Pancreas (tissue), 10 donors: ENCODE measurements around the gene CYP39A1. TPM values are rescaled to one million over a fixed set of nuclear protein-coding genes. Genes with fewer than 3 reads are reported as not detected.

Experiments used
- ATAC-seq, 4 donors: fragments of 200-7000 bp; cut with Tn5 transposase; one replicate each; pipeline versions ENCODE4 v1.8.0 to v1.9.1; 2020; ENCODE audit warnings: mild to moderate bottlenecking in 4 of 4, moderate library complexity in 4 of 4
- DNase-seq, 6 donors: peaks; one replicate each; pipeline ENCODE4 v3.0.0-alpha.2; 2020
- FAIRE-seq: peaks from 2 replicates; lab custom pipeline; 2012; peaks lifted over from hg19 to GRCh38; lab: Jason Lieb, UNC
- H3K27ac ChIP-seq, 4 donors: fragments of 200-600 bp; sonication (generic); 1 replicate in 3 of 4; 2 replicates in 1 of 4; pipeline versions ENCODE4 v1.5.0 to v1.8.0; 2020
- H3K27me3 ChIP-seq, 4 donors: fragments of 200-600 bp; one replicate each; pipeline ENCODE4 v1.8.0; 2021
- H3K36me3 ChIP-seq, 3 donors: fragments of 200-600 bp; sonication (generic) in 1 of 3; one replicate each; pipeline versions ENCODE4 v1.5.0 to v1.8.0; 2020 to 2021
- H3K4me1 ChIP-seq, 3 donors: fragments of 200-600 bp; one replicate each; pipeline ENCODE4 v1.8.0; 2021
- H3K4me3 ChIP-seq, 4 donors: fragments of 200-600 bp; sonication (generic) in 2 of 4; one replicate each; pipeline versions ENCODE4 v1.5.0 to v1.8.0; 2020 to 2021
- H3K9me3 ChIP-seq, 4 donors: fragments of 200-600 bp; one replicate each; pipeline ENCODE4 v1.8.0; 2021
- WGBS, 2 donors: extraction: QIAGEN DNeasy Blood & Tissue Kit; methylation state at CpG; one replicate each; pipeline ENCODE4 v1.1.7; 2013; 5-methylcytosine and 5-hydroxymethylcytosine counted together
- intact Hi-C, 3 donors: fragments of 100-400 bp; cut with DNase I; formaldehyde crosslinking; loops; one replicate each; pipeline versions ENCODE4 v1.11.1 to v1.14.2; 2022
- polyA plus RNA-seq, 2 donors: library from polyadenylated mRNA; stranded (reverse); fragments of 200-250 nt; gene quantifications; one replicate each; pipeline ENCODE4 v1.2.3, GENCODE V29; 2013
- total RNA-seq, 6 donors: library from RNA; stranded (reverse); fragmentation: NEBNext Ultra II Directional in 4 of 6; extraction: Animal tissue kit (Norgen Biotek cat#: 25700) in 4 of 6; gene quantifications; one replicate each; pipeline versions ENCODE4 v1.2.1 to v1.2.4, GENCODE V29; 2021 to 2023
- TF ChIP-seq, protein P1 (sequence below), 4 donors: fragments of 200-600 bp; sonication (generic) in 3 of 4; IDR thresholded peaks; one replicate each; pipeline versions ENCODE4 v1.5.0 to v1.8.0; 2021; ENCODE audit warnings: antibody characterized with exemption in 4 of 4
- donor health status: healthy with polysubstance abuse.
- donor health status: DM: no; HTN: no; CAD: no; lungs with moderate emphysema.
- donor health status: DM: no; HTN: no; CAD: no.
- donor health status: control.
- donor health status: control.
- donor health status: Bipolar disorder and iron deficiency.
- donor health status: DM: yes; HTN: yes; CAD: no.
- donor health status: DM: no; HTN: no; CAD: no.
- donor health status: DM: no; HTN: no; CAD: no.
- donor health status: DM: yes; HTN: yes; CAD: no.

CYP39A1 gene
- total and polyA plus RNA-seq, 8 donors: 1.3 to 7.8 (median 3.4) TPM

DNA sequence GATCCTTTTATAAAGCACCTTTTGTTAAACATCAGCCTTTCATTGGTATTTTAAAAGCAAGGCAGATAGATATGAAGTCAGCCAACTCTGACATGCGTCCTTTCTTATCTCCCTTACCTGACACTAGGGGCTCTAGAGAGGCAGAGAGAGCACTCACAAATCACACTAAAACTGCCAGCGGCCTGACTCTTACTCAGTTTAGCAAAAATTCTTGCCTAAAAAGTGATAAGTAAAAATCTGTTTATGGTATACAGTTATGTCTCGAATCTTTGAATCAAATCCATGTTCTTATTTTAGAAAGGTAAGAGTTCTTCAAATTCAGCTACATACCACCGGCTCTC is 24.7 kb upstream of the CYP39A1 start:
- intact Hi-C loops: no loop called here
- Histone ChIP-seq H3K27ac (no peak overlapping the region), H3K27me3 (no peaks in the 10 kb centered on the region), H3K36me3 (peaks cover 0 to 7% (median 0%) of the 10 kb centered on the region in 3 donors), H3K9me3 (no peaks in the 10 kb centered on the region), H3K4me1 (no peaks in the 10 kb centered on the region), H3K4me3 (no peak overlapping the region)
- WGBS, 2 donors: 83 to 86% methylated on average over 4 of the region's 4 CpGs
- ATAC-seq (no peak), DNase-seq (no peak), FAIRE-seq (no peak)
- TF ChIP-seq, protein P1, sequence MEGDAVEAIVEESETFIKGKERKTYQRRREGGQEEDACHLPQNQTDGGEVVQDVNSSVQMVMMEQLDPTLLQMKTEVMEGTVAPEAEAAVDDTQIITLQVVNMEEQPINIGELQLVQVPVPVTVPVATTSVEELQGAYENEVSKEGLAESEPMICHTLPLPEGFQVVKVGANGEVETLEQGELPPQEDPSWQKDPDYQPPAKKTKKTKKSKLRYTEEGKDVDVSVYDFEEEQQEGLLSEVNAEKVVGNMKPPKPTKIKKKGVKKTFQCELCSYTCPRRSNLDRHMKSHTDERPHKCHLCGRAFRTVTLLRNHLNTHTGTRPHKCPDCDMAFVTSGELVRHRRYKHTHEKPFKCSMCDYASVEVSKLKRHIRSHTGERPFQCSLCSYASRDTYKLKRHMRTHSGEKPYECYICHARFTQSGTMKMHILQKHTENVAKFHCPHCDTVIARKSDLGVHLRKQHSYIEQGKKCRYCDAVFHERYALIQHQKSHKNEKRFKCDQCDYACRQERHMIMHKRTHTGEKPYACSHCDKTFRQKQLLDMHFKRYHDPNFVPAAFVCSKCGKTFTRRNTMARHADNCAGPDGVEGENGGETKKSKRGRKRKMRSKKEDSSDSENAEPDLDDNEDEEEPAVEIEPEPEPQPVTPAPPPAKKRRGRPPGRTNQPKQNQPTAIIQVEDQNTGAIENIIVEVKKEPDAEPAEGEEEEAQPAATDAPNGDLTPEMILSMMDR (IDR thresholded peaks at IDR 0.05): no peak

DNA sequence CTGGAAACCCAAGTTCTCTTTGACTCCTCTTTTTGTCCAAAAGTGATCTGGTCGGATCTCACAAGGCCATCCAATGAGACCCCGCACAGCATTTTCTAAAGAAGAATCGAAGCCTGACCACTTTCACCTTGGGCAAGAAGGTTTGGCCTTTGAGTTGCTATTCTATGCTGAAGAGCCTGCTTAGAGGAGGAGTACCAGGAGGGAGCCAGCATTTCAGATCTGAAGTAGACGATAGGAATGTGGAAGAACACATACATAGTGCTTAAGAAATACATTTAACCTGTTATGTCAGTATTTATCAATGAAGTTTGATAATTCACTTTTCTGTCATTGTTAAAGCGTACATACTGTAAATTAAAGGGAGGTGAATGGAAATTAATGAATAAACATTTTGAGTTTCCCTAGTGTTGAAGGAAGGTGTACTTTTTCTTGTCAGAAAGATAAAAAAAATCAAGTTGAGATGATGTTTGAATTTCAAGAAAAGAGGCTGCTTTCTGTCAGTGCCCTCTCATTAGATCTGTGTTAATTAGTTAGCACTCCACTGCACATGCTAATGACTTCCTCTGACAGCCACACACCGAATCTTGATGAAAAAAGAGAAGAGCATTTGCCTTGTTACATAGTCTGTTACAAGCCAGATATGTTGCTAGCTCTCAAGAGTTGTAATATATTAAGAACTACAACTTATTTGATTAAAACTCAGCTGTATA is 24.1 kb upstream of the CYP39A1 start:
- intact Hi-C loops: no loop called here
- 90 to 93% methylated on average over 6 of the region's 6 CpGs for WGBS, 2 donors

DNA sequence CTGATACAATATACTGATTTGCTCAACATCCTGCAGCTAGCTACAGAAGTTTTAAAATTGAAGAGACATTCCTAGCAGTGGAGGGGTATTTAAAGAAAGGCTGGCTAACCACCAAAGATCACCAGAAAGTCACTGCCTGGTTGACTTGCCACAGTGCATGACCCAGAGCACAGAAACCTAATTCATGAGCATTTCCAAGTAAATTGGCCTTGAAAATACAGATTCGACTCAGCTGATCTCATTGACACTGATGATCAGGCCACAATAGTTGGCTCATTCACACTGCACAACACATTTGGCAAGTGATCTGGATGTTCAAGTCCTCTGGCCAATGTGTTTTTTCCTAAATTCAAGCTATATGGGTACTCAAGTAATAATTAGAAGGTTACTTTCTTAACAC is 21.8 kb upstream of the CYP39A1 start:
- H3K9me3 ChIP-seq: no peaks in the 10 kb centered on the region
- no peak overlapping the region for H3K4me3 ChIP-seq
- peaks cover 0 to 7% (median 0%) of the 10 kb centered on the region in 3 donors for H3K36me3 ChIP-seq
- WGBS, 2 donors: 46 to 55% methylated on average over 1 of the region's 1 CpG
- intact Hi-C loops: no loop called here
- no peaks in the 10 kb centered on the region for H3K27me3 ChIP-seq
- no peak for DNase-seq
- TF ChIP-seq, protein P1 (IDR thresholded peaks at IDR 0.05): no peak
- H3K27ac ChIP-seq: no peak overlapping the region
- no peak for FAIRE-seq
- no peaks in the 10 kb centered on the region for H3K4me1 ChIP-seq
- no peak for ATAC-seq

More for the DNA sequence above, 24.1 kb upstream of the CYP39A1 start:
- no peak for ATAC-seq
- DNase-seq: no peak
- Histone ChIP-seq H3K4me3 (no peak overlapping the region), H3K36me3 (peaks cover 0 to 7% (median 0%) of the 10 kb centered on the region in 3 donors), H3K27me3 (no peaks in the 10 kb centered on the region), H3K9me3 (no peaks in the 10 kb centered on the region), H3K27ac (no peak overlapping the region), H3K4me1 (no peaks in the 10 kb centered on the region)
- no peak for FAIRE-seq
- TF ChIP-seq, protein P1 (IDR thresholded peaks at IDR 0.05): no peak

DNA sequence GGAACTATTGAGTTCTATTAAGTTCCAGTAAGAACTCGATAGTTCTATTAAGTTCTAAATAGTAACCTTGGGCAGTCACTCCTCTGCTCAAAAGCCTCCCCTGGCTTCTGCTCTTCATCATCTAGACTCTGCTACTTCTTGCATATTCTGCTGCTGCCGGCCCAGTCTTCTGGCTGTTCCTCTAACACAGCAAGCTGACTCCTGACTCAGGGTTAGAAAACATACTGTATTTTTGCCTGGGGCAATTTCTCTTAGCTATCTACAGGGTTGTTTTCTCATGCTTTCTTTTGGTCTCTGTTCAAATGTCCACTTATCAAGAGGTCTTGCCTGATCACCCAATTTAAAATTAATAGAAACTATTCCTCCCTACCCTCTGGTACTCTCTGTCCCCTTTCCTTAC is 14.8 kb upstream of the CYP39A1 start:
- H3K27ac ChIP-seq: no peak overlapping the region
- 94 to 95% methylated on average over 2 of the region's 2 CpGs for WGBS, 2 donors
- DNase-seq: no peak
- intact Hi-C loops: no loop called here
- TF ChIP-seq, protein P1 (IDR thresholded peaks at IDR 0.05): no peak
- H3K4me1 ChIP-seq: no peaks in the 10 kb centered on the region
- FAIRE-seq: no peak
- no peak for ATAC-seq
- H3K9me3 ChIP-seq: no peaks in the 10 kb centered on the region
- H3K4me3 ChIP-seq: no peak overlapping the region
- no peaks in the 10 kb centered on the region for H3K27me3 ChIP-seq
- H3K36me3 ChIP-seq: peaks cover 0 to 5% (median 0%) of the 10 kb centered on the region in 3 donors

DNA sequence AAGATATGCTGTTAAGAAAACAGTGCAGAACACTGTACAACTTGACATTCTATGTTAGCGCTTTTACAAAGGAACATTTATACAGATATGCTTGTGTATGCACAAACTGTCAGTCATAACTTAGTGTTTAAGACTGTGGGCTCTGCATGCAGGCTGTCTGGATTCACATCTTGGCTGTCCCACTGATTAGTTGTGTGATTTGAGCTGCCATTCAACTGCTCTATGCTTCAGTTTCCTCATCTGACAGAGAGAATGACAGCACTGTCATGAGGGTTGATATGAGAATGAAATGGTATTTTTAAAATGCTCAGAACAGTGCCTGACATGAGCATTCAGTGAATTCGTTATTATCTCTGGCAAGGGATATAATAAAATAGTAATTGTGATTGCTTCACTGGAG is 8.9 kb upstream of the CYP39A1 start:
- FAIRE-seq: no peak
- no peaks in the 10 kb centered on the region for H3K4me1 ChIP-seq
- WGBS, 2 donors: 78 to 84% methylated on average over 2 of the region's 2 CpGs
- intact Hi-C loops: no loop called here
- H3K27ac ChIP-seq: no peak overlapping the region
- no peak for ATAC-seq
- TF ChIP-seq, protein P1 (IDR thresholded peaks at IDR 0.05): no peak
- no peak overlapping the region for H3K4me3 ChIP-seq
- H3K9me3 ChIP-seq: no peaks in the 10 kb centered on the region
- peaks cover 0 to 11% (median 0%) of the 10 kb centered on the region in 3 donors for H3K36me3 ChIP-seq
- no peaks in the 10 kb centered on the region for H3K27me3 ChIP-seq
- DNase-seq: no peak
